CD4-positive, alpha-beta T cell (primary cell): Measurements from ENCODE around the gene NFE2L1. TPM values are rescaled to one million over a fixed set of nuclear protein-coding genes. Genes with fewer than 3 reads are reported as not detected.

Experiments
- ATAC-seq: fragments of 200-7000 bp; cut with Tn5 transposase; one replicate; pipeline ENCODE4 v1.10.0; 2022; ENCODE audit warnings: mild to moderate bottlenecking; ENCODE audit not compliant: poor library complexity
- CTCF ChIA-PET: fragments of 350-600 bp; sonication (Branson Sonifier 250); formaldehyde crosslinking; loops from one replicate; lab custom pipeline; 2021; ENCODE audit warnings: antibody characterized with exemption, inconsistent platforms; lab: Charles Lee
- POLR2A ChIA-PET: fragments of 350-600 bp; sonication (Branson Sonifier 250); formaldehyde crosslinking; loops from one replicate; lab custom pipeline; 2021; ENCODE audit warnings: antibody characterized with exemption, inconsistent platforms; lab: Charles Lee
- DNase-seq, 14 experiments: peaks; one replicate each; pipeline ENCODE4 v3.0.0-alpha.2; 2013 to 2020; ENCODE audit warnings: mixed read lengths in 2 of 14
- H3K27ac ChIP-seq, 2 donors: one replicate each; pipeline versions ENCODE4 v1.5.1 to v1.7.0; 2013; ENCODE audit warnings: low read length in 2 of 2, low read depth in 1 of 2, mild to moderate bottlenecking in 1 of 2
- H3K27me3 ChIP-seq, 2 experiments: 1 replicate in 1 of 2; 2 replicates in 1 of 2; pipeline versions ENCODE4 v1.6.1 to v1.7.0; 2013; ENCODE audit warnings: low read length in 2 of 2, control low read depth in 1 of 2, mild to moderate bottlenecking in 1 of 2, moderate library complexity in 1 of 2; ENCODE audit not compliant: insufficient read depth in 2 of 2, control insufficient read depth in 1 of 2
- H3K36me3 ChIP-seq: one replicate; pipeline ENCODE4 v1.6.1; 2013; ENCODE audit warnings: low read length, control low read depth; ENCODE audit not compliant: insufficient read depth
- H3K4me1 ChIP-seq: one replicate; pipeline ENCODE4 v1.6.1; 2013; ENCODE audit warnings: low read length, control low read depth; ENCODE audit not compliant: insufficient read depth
- H3K4me3 ChIP-seq: one replicate; pipeline ENCODE4 v1.5.1; 2013; ENCODE audit warnings: mild to moderate bottlenecking, low read length, moderate library complexity
- H3K9me3 ChIP-seq, 2 experiments: 1 replicate in 1 of 2; 2 replicates in 1 of 2; pipeline versions ENCODE4 v1.6.1 to v1.7.0; 2013; ENCODE audit warnings: low read length in 2 of 2, mild to moderate bottlenecking in 2 of 2, control low read depth in 1 of 2, moderate library complexity in 1 of 2; ENCODE audit not compliant: control insufficient read depth in 1 of 2, insufficient read depth in 1 of 2
- H3K27ac Mint-ChIP-seq: one replicate; pipeline ENCODE4 v1.8.0; 2020; ENCODE audit warnings: mixed read lengths
- H3K27me3 Mint-ChIP-seq: one replicate; pipeline ENCODE4 v1.8.0; 2021; ENCODE audit warnings: mixed read lengths
- H3K36me3 Mint-ChIP-seq: one replicate; pipeline ENCODE4 v1.8.0; 2021; ENCODE audit warnings: low read depth, mixed read lengths
- H3K4me1 Mint-ChIP-seq: one replicate; pipeline ENCODE4 v1.8.0; 2021; ENCODE audit warnings: low read depth, mixed read lengths
- H3K4me3 Mint-ChIP-seq: one replicate; pipeline ENCODE4 v1.8.0; 2020; ENCODE audit warnings: mild to moderate bottlenecking, mixed read lengths
- H3K9me3 Mint-ChIP-seq: one replicate; pipeline ENCODE4 v1.8.0; 2020; ENCODE audit warnings: mixed read lengths
- intact Hi-C, 2 experiments: fragments of 100-400 bp; cut with DNase I in 1 of 2; cut with micrococcal nuclease in 1 of 2; formaldehyde crosslinking; loops; one replicate each; pipeline versions ENCODE4 v1.15.1 to v1.9.0; 2023 to 2025; cut with DNase I, micrococcal nuclease
- total RNA-seq, 174 experiments: library from RNA in 2 of 174; stranded (reverse) in 2 of 174; gene quantifications; one replicate each; pipeline ENCODE4 v1.2.3 and lab custom pipeline; 2021 to 2026
- TF ChIP-seq, protein P1 (sequence below): fragments of 200-600 bp; IDR thresholded peaks from one replicate; pipeline ENCODE4 v1.8.0; 2022; ENCODE audit warnings: antibody characterized with exemption, mild to moderate bottlenecking

NFE2L1 gene
- total RNA-seq, 2 experiments from 2014 or later, result 28.1 to 30.6 TPM

DNA sequence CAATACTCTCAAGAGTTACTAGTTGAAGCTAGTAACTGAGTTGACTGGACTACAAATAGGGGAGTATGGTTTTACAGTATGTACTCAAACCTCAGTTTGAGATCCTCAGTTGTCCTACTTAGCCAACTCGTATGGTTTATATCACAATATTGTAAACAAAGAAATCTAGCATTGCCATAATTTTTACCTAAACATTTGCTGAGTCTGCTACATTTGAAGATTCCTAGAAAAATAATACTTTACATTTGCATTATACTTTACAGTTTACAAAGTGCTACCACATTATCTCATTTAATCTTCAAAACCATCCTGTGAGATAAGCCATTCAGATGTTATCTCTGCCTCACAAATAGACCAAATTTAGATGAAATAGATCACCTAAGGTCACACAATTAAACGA lies 36.8 kb downstream of the NFE2L1 start:
- no peaks in the 10 kb centered on the region for H3K36me3 ChIP-seq
- ChIA-PET CTCF (no interaction called here), POLR2A (interaction anchor here (1.2 kb wide), 1 partner anchor 13 kb away, joined by 4 read pairs; no protein-coding TSS in a partner anchor)
- DNase-seq, result no peak
- no peak overlapping the region for H3K4me3 ChIP-seq
- no peaks in the 10 kb centered on the region for H3K36me3 Mint-ChIP-seq
- no peaks in the 10 kb centered on the region for H3K27me3 Mint-ChIP-seq
- H3K27me3 ChIP-seq, result no peaks in the 10 kb centered on the region
- no peaks in the 10 kb centered on the region for H3K4me1 ChIP-seq
- no peak for ATAC-seq
- TF ChIP-seq, protein P1, sequence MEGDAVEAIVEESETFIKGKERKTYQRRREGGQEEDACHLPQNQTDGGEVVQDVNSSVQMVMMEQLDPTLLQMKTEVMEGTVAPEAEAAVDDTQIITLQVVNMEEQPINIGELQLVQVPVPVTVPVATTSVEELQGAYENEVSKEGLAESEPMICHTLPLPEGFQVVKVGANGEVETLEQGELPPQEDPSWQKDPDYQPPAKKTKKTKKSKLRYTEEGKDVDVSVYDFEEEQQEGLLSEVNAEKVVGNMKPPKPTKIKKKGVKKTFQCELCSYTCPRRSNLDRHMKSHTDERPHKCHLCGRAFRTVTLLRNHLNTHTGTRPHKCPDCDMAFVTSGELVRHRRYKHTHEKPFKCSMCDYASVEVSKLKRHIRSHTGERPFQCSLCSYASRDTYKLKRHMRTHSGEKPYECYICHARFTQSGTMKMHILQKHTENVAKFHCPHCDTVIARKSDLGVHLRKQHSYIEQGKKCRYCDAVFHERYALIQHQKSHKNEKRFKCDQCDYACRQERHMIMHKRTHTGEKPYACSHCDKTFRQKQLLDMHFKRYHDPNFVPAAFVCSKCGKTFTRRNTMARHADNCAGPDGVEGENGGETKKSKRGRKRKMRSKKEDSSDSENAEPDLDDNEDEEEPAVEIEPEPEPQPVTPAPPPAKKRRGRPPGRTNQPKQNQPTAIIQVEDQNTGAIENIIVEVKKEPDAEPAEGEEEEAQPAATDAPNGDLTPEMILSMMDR, result no peak
- intact Hi-C loops, result loop anchor here in 1 of 2 experiments (5.0 kb wide), 1 partner anchor 507 kb away; the partner anchor contains the start of genes HOXB3 and HOXB5
- H3K4me3 Mint-ChIP-seq, result no peak overlapping the region
- H3K9me3 Mint-ChIP-seq, result no peaks in the 10 kb centered on the region
- no peak overlapping the region for H3K27ac ChIP-seq
- H3K27ac Mint-ChIP-seq, result no peak overlapping the region
- H3K9me3 ChIP-seq, result no peaks in the 10 kb centered on the region
- H3K4me1 Mint-ChIP-seq, result peaks cover 10% of the 10 kb centered on the region

DNA sequence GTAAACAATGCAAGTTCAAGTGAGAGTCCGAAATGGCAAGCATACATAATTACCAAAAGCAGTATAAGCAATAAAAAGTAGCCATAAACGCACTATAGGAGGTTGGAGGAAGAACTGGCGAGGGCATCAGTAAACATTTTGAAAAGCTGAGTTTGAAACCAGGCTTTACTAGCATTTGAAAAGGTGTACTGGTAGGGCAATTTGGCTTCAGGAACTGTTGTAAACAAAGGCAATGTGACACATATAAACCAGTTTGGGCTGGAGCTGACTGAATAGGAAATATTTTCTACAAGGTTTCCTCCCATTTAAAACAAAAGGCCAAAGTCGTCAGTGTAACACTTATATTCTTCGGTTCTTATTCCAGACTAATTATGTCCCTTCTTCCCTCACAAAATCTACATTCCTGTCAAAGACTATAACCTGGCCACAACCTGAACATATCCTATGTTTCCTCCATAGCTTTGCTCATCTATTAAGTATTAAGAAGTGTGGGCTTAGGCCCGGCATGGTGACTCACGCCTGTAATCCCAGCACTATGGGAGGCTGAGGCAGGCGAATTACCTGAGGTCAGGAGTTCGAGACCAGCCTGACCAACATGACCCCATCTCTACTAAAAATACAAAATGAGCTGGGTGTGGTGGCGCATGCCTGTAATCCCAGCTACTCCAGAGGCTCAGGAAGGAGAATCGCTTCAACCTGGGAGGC lies 45.3 kb downstream of the NFE2L1 start:
- TF ChIP-seq, protein P1, result no peak
- H3K9me3 ChIP-seq, result no peaks in the 10 kb centered on the region
- intact Hi-C loops, result no loop called here
- H3K27me3 ChIP-seq, result no peaks in the 10 kb centered on the region
- Mint-ChIP-seq H3K9me3 (no peaks in the 10 kb centered on the region), H3K27me3 (no peaks in the 10 kb centered on the region), H3K27ac (no peak overlapping the region), H3K4me3 (no peak overlapping the region), H3K36me3 (peaks cover 7% of the 10 kb centered on the region), H3K4me1 (peaks cover 7% of the 10 kb centered on the region)
- H3K27ac ChIP-seq, result no peak overlapping the region
- H3K4me1 ChIP-seq, result no peaks in the 10 kb centered on the region
- ATAC-seq (no peak), DNase-seq (no peak)
- ChIA-PET POLR2A (no interaction called here), CTCF (interaction anchor here (1.7 kb wide), 1 partner anchor 15 kb away, joined by 4 read pairs; no protein-coding TSS in a partner anchor)
- H3K36me3 ChIP-seq, result peaks cover 13% of the 10 kb centered on the region
- no peak overlapping the region for H3K4me3 ChIP-seq

DNA sequence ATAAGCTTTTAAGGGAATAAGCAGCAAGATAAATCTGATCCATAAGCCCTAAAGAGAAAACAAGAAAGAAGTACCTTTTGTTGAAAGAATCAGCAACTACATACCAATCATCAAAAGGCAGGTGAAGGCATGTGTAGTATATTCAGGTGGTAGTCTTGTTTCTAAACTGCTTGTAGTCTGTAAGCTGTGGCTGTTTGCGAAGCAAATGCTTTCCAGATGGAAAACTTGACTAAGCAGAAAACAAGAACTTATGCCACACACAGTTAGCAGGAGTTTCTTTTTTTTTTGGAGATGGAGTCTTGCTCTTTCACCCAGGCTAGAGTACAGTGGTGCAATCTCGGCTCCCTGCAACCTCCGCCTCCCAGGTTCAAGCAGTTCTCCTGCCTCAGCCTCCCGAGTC lies 47.5 kb downstream of the NFE2L1 start:
- CTCF ChIA-PET, result no interaction called here
- H3K27ac ChIP-seq, result no peak overlapping the region
- no peak for ATAC-seq
- no peaks in the 10 kb centered on the region for H3K27me3 ChIP-seq
- peaks cover 15% of the 10 kb centered on the region for H3K4me1 Mint-ChIP-seq
- no peak overlapping the region for H3K4me3 Mint-ChIP-seq
- peaks cover 5% of the 10 kb centered on the region for H3K4me1 ChIP-seq
- no peak overlapping the region for H3K4me3 ChIP-seq
- H3K36me3 Mint-ChIP-seq, result peaks cover 7% of the 10 kb centered on the region
- POLR2A ChIA-PET, result no interaction called here
- no peaks in the 10 kb centered on the region for H3K9me3 Mint-ChIP-seq
- peaks cover 13% of the 10 kb centered on the region for H3K36me3 ChIP-seq
- DNase-seq, result no peak
- H3K27me3 Mint-ChIP-seq, result no peaks in the 10 kb centered on the region
- no peak overlapping the region for H3K27ac Mint-ChIP-seq
- TF ChIP-seq, protein P1, result no peak
- no peaks in the 10 kb centered on the region for H3K9me3 ChIP-seq
- intact Hi-C loops, result no loop called here
